SH-SY5Y (cell line): ENCODE measurements around the gene POU5F1.

Experiments
- GATA2 ChIP-seq: IDR thresholded peaks from 2 replicates; pipeline ENCODE4 v1.6.1; 2011; ENCODE audit warnings: mild to moderate bottlenecking, low read depth, low read length
- GATA3 ChIP-seq: IDR thresholded peaks from 2 replicates; pipeline ENCODE4 v1.6.1; 2011; ENCODE audit warnings: low read depth, mild to moderate bottlenecking, low read length, moderate library complexity

DNA sequence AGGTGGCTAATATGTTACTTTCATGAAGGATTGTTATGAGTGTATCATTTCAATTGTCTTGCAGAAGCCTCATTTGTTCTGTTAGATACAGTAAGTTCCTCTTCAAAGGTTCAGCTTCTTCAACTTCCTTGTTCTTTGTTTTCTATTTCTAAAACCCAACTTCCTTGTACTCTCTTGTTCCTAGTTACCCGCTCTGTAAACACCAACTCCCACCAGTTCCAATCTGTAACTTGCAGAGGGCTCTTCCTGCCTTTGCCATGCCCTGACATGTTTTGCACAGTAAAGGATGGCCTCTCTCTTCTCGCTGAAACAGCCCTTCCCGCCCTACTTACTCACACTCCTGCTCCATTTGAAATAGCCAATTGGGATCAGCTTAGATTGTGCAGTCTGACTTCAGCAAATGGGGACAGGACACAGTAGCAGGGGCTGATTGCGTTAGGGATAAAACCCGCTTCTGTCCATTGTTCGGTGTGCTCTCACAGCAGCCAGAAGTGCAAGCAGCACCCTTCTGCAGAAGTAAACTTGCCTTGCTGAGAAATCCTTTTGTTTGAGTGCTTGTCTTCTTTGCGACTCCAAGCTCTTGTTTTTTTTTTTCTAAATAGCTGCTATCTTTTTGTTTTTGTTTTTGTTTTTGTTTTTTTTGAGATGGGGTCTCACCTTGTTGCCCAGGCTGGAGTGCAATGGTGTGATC is 45.9 kb upstream of the POU5F1 start:
- TF ChIP-seq GATA3 (no peak), GATA2 (no peak)
